HG02943 (cell line): ENCODE results near the gene IRF7.
"Not testable (repeated sequence)": the region's sequence is repeated elsewhere in the genome, so short reads cannot be mapped to it uniquely, and the experiment has no call there.

Experiments used
- ATAC-seq: cut with Tn5 transposase; IDR thresholded peaks from one replicate; pipeline ENCODE4 v1.9.1; 2021; ENCODE audit warnings: mild to moderate bottlenecking, low read depth, moderate library complexity; ENCODE audit not compliant: unreplicated experiment

The IRF7 gene

GRCh38 chr11:587546-587945 lies 28.2 kb downstream of the IRF7 start:
- no peak for ATAC-seq

- no peak for ATAC-seq
These were observed 29.1 kb downstream of the IRF7 start for GRCh38 chr11:586376-587316.

- ATAC-seq = no peak
These were observed 31.5 kb downstream of the IRF7 start for GRCh38 chr11:584287-584686.

GRCh38 chr11:581752-582151 lies 34.0 kb downstream of the IRF7 start:
- ATAC-seq = no peak

GRCh38 chr11:581342-581741 lies 34.4 kb downstream of the IRF7 start:
- no peak for ATAC-seq

GRCh38 chr11:579830-580601 lies 35.7 kb downstream of the IRF7 start:
- ATAC-seq = no peak

GRCh38 chr11:578276-579035 lies 37.3 kb downstream of the IRF7 start:
- no peak for ATAC-seq

GRCh38 chr11:577611-577894 lies 38.2 kb downstream of the IRF7 start:
- ATAC-seq = no peak

GRCh38 chr11:576811-577610 lies 38.7 kb downstream of the IRF7 start:
- no peak for ATAC-seq

GRCh38 chr11:575996-576768 lies 39.6 kb downstream of the IRF7 start, which contains the start of gene PHRF1:
Gene PHRF1 (plus strand): TSS chr11:576470. CDS start chr11:581513, 5,043 bp downstream.
- peak; percentile 76 for ATAC-seq

- ATAC-seq = peak; percentile 31
These were observed 40.3 kb downstream of the IRF7 start for GRCh38 chr11:575313-575995.

- ATAC-seq = no peak
These were observed 41.0 kb downstream of the IRF7 start for GRCh38 chr11:574632-575312.

GRCh38 chr11:574031-574570 lies 41.6 kb downstream of the IRF7 start:
- ATAC-seq = not testable (repeated sequence)

- no peak for ATAC-seq
These were observed 42.5 kb downstream of the IRF7 start for GRCh38 chr11:573146-573759.

- no peak for ATAC-seq
These were observed 44.0 kb downstream of the IRF7 start for GRCh38 chr11:571802-572185.

GRCh38 chr11:569158-569885 lies 46.4 kb downstream of the IRF7 start:
- ATAC-seq = no peak
